HG03097 (cell line): ENCODE results near the gene ARPC1A.
"Not testable (repeated sequence)": the region's sequence is repeated elsewhere in the genome, so short reads cannot be mapped to it uniquely, and the experiment has no call there.

Source experiments
- ATAC-seq: cut with Tn5 transposase; IDR thresholded peaks from one replicate; pipeline ENCODE4 v1.9.1; 2021; ENCODE audit not compliant: unreplicated experiment, low FRiP score

Gene ARPC1A

GRCh38 chr7:99325592-99326407 is at the start of gene ARPC1A:
Gene ARPC1A, plus strand, starts transcription at chr7:99325898. Its CDS starts 7,456 bp downstream, at chr7:99333354.
- ATAC-seq = peak; percentile 88

DNA sequence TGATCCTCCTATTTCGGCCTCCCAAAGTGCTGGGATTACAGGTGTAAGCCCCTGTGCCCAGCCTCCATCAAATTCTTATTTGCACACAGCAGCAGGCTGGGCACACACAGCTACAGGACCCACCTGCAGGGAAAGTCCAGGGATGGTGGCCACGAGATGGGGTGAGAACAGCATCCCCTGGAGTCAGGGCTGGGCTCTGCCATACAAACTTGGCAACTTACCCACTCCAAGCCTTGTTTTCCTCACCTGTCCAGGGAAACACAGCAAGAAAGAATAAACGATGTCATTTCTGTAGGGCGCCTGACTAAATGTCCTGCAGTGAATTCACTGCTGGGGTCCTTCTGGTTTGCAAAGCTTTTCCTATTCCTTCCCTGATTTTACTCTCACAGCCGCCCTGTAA is 47.5 kb upstream of the ARPC1A start:
- no peak for ATAC-seq

DNA sequence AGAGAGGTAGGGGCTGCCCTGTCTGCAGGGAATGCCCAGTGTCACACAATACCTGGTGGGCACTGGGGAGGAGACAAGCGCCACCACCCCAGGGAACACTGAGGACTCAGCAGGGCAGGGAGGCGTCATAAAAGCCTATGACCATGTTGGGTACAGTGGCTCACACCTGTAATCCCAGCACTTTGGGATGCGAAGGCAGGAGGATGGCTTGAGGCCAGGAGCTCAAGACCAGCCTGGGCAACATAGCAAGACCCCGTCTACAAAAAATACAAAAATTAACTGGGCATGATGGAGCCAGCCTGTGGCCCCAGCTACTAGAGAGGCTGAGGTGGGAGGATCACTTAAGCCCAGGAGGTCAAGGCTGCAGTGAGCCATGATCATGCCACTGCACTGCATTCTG is 41.5 kb upstream of the ARPC1A start:
- not testable (repeated sequence) for ATAC-seq

DNA sequence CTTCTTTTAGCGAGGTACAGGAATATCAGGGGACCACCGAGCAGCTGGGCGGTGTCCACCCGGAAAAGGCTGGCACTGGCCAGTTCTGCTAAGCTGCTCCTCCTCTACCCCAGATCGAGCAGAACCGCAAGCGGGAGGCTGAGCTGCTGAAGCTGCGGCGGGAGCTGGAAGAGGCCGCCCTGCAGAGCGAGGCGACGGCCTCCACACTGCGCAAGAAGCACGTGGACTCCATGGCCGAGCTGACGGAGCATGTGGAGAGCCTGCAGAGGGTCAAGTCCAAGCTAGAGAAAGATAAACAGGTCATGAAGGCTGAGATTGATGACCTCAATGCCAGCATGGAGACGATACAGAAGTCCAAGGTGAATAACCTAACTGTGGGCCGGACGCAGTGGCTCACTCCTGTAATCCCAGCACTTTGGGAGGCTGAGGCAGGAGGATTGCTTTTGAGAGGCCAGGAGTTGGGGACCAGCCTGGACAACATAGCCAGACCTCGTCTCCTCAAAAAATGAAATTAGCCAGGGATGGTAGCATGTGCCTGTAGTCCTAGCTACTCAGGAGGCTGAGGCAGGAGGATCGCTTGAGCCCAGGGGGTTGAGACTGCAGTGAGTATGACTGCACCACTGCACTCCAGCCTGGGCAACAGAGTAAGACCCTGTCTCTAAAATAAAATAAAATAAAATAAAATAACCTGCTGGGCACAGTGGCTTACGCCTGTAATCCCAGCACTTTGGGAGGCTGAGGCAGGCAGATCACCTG is 37.7 kb upstream of the ARPC1A start:
- no peak for ATAC-seq

DNA sequence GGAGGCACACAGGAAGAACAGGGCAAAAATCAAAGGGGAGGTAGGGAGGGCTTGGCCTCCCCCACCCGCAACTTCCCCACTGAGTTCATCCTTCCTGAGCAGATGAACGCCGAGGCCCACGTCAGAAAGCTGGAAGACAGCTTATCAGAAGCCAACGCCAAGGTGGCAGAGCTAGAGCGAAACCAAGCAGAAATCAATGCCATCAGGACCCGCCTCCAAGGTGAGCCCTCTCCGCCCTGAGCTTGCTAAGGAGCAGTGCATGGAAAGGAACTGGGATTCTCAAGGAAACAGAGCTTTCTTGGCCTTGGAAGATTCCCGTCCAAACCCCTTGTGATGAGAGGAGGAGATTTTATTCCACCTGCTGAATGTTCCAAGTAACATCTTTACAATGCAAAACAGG is 36.5 kb upstream of the ARPC1A start:
- ATAC-seq = no peak

- not testable (repeated sequence) for ATAC-seq
These were observed 35.5 kb upstream of the ARPC1A start for GRCh38 chr7:99290148-99290547.

- ATAC-seq = no peak
These were observed 34.6 kb upstream of the ARPC1A start for GRCh38 chr7:99290980-99291607.

DNA sequence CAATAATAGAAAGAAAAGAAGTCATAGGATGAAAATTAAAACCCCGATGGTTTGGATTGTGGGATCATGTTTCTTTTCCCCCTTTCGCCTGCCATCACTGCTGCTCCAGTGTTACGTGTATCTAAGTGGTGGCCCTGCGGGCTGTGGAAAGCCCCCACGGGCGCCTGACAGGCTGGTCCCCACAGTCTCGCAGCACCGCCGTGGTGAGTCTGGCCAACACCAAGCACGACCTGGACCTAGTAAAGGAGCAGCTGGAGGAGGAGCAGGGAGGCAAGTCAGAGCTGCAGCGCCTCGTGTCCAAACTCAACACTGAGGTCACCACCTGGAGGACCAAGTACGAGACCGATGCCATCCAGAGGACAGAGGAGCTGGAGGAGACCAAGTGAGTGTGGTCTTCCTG is 33.6 kb upstream of the ARPC1A start:
- ATAC-seq = no peak

DNA sequence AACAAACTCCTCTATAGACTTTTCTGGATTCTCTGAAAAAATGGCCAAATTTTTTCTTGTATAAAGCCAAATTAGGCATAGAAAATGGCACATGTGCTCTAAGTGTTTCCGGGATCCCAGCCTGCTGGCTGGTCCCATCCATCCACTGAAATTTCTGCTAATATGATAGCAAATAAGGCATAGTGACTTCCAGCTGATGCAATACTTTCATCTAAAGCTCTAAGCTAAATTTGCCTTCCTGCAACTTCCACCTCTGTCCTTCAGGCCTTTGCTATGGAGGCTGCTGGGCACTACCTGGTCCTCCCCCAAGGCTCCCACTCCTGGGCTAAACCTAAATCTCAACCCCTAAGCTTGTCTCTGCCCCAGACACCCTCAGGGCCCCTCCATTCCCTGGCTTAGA is 32.5 kb upstream of the ARPC1A start:
- no peak for ATAC-seq

- no peak for ATAC-seq
These were observed 32.0 kb upstream of the ARPC1A start for GRCh38 chr7:99293650-99294049.

DNA sequence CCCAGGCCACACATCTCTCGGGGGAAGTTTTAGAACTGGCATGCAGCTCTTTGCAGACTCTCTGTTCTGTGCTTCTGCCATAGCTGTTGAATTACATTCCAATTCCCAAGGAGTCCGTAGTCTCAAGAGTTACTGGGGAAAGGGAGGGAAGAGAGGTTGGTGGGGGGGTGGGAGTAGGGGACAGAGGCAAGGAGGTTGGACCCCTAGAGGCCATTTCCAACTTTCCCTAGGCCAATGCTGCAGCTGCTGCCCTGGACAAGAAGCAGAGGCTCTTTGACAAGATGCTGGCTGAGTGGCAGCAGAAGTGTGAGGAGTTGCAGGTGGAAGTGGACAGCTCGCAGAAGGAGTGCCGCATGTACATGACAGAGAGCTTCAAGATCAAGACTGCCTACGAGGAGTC is 29.2 kb upstream of the ARPC1A start:
- no peak for ATAC-seq

- no peak for ATAC-seq
These were observed 24.2 kb upstream of the ARPC1A start for GRCh38 chr7:99301496-99301895.

DNA sequence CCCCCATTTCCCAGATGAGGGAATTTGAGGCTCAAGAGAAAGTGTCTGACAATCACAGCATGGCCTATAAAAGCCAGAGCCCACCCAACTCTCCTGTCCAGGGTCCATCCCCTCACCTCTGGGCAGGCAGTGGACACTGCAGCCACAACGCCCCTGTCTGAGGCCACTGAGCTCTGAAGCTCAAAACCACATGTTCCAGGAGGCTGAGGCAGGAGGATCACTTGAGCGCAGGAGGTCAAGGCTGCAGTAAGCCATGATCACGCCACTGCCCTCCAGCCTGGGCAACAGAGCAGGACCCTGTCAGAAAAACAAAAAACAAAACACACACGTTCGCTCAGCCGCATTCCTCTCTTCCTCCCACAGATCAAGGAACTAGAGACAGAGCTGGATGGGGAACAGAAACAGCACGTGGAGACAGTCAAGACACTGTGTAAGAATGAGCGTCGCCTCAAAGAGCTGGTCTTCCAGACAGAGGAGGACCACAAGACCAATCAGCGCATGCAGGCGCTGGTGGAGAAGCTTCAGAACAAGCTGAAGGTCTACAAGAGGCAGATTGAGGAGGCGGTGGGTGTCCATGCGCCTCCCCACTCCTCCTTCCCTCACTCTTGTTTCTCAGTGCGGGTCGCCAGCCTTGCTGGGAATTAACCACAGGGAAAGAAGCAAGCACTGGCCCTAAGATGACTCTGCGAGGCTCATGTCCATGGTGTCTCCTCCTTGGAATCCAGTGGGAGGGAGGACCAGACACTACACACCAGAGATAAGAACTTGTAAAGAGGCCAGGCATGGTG is 20.0 kb upstream of the ARPC1A start:
- ATAC-seq = no peak

GRCh38 chr7:99308461-99309074 is 17.1 kb upstream of the ARPC1A start:
- ATAC-seq = no peak

GRCh38 chr7:99309111-99309510 is 16.6 kb upstream of the ARPC1A start:
- ATAC-seq = no peak

DNA sequence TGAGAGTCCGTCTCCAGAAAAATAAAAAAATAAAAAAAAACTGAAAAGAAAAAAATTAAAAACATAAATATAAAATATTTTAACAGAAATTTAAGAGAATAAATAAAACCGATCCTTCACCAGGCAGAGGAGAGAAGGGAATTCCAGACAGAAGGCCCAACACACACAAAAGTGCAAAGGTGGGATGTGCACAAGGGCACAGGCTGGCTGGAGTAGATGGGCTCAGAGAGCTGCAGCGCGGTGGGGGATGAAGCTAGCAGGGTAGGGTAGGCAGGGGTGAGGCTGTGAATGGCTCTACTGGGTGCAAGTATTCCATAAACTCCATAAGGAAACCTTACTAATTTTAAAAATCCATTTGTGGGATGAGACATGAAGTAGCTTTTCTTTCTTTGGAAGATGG is 15.7 kb upstream of the ARPC1A start:
- no peak for ATAC-seq

DNA sequence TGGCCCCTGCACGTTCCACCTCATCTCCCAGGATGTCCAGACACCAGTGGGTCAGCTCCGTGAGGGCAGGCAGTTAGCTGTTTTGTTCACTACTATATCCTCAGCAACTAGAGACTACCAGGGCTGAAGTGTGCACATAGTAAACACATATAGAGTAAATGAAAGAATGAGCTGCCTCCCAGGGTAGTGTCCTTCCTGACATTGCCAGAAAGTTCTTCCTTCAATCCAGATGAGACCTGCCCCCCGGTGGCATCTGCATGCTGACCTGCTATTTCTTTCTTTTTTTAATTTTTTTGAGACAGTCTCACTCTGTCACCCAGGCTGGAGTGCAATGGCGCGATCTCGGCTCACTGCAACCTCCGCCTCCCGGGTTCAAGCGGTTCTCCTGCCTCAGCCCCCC is 14.0 kb upstream of the ARPC1A start:
- ATAC-seq = no peak

DNA sequence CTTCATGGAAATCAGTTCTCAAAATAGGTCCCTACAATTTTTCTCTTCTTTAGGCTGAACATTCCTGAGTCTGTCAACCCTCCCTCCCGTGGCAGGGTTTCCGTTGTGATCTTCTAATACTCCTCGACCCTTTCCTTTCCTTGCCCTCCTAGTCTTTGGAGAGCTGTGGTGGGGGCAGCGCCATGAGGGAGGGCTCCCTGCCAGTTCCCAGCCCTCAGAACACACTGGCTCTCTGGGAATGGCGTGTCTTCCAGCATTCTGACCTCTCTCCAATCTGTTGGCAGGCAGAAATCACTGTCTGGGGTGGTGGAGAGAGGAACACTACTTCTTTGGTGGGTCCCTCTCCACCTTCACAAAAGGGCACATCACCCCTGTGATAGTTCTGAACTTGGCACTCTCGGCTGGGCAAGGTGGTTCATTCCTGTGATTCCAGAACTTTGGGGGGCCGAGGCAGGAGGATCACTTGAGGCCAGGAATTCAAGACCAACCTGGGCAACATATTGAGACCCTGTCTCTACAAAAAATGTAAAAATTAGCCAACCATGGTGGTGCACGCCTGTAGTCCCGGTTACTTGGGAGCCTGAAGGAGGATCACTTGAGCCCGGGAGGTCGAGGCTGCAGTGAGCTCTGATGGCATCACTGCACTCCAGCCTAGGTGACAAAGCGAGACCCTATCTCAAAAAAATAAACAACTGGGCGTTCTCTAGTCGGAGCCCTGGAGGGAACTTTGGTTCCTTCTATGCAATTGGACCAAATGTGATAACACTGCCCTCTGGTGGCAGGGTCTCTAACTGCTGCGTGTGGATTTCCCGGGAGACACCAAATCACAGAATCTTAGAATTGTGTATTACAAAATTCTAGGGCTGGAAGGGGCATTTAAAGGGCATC is 13.1 kb upstream of the ARPC1A start:
- no peak for ATAC-seq

- ATAC-seq = no peak
These were observed 12.5 kb upstream of the ARPC1A start for GRCh38 chr7:99313204-99313573.
